ENCODE data around the gene GDAP2.

DNA sequence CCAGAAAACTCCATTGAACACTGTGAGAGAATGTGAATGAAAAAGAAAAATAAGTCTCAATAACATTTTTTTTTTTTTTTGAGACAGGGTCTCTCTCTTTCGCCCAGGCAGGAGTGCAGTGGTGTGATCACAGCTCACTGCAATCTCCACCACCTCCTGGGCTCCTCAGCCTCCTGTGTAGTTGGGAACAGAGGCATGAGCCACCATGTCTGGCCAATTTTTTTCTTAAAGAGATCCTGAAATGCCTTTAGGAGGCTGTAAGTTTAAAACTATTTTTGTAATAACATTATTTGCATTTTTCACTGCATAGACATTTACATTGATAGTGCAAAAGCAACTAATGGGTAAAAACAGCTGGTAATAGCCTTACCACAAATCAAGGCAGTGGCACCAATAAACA, 35.3 kb downstream of the GDAP2 start:
- TF ChIP-seq, protein P1, sequence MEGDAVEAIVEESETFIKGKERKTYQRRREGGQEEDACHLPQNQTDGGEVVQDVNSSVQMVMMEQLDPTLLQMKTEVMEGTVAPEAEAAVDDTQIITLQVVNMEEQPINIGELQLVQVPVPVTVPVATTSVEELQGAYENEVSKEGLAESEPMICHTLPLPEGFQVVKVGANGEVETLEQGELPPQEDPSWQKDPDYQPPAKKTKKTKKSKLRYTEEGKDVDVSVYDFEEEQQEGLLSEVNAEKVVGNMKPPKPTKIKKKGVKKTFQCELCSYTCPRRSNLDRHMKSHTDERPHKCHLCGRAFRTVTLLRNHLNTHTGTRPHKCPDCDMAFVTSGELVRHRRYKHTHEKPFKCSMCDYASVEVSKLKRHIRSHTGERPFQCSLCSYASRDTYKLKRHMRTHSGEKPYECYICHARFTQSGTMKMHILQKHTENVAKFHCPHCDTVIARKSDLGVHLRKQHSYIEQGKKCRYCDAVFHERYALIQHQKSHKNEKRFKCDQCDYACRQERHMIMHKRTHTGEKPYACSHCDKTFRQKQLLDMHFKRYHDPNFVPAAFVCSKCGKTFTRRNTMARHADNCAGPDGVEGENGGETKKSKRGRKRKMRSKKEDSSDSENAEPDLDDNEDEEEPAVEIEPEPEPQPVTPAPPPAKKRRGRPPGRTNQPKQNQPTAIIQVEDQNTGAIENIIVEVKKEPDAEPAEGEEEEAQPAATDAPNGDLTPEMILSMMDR (IDR thresholded peaks at IDR 0.05) = no peak
- TF ChIP-seq POLR2AphosphoS5 (IDR thresholded peaks at IDR 0.05) = no peak
- no peak for TF ChIP-seq POLR2A (IDR thresholded peaks at IDR 0.05)
